HL-60 (cell line): ENCODE data around the gene DHDDS.

ENCODE experiments used
- DNase-seq, 2 experiments: peaks; one replicate each; pipeline ENCODE4 v3.0.0-alpha.2; 2010 to 2020; ENCODE audit warnings: low read depth in 1 of 2, low spot score in 1 of 2
- H3K27ac ChIP-seq: fragments of 250-450 bp; sonication (Bioruptor Pico); replicated peaks from 2 replicates; pipeline ENCODE4 v1.5.1; 2020; ENCODE audit warnings: mild to moderate bottlenecking, moderate library complexity
- H3K27me3 ChIP-seq: fragments of 250-450 bp; sonication (Bioruptor Pico); 2 replicates; pipeline ENCODE4 v1.5.1; 2021; ENCODE audit warnings: mild to moderate bottlenecking, moderate library complexity; ENCODE audit not compliant: insufficient read depth, poor library complexity, severe bottlenecking
- H3K4me3 ChIP-seq: replicated peaks from 2 replicates; pipeline ENCODE4 v1.5.1; 2011; ENCODE audit warnings: mild to moderate bottlenecking, control low read depth, low read length; ENCODE audit not compliant: insufficient read depth
- CTCF ChIP-seq: IDR thresholded peaks from one replicate; pipeline ENCODE4 v1.5.1; 2011; ENCODE audit warnings: low read length, control low read depth, inconsistent platforms; ENCODE audit not compliant: insufficient read depth
- GABPA ChIP-seq: IDR thresholded peaks from 2 replicates; pipeline ENCODE4 v1.6.1; 2012; ENCODE audit warnings: low read depth
- POLR2AphosphoS5 ChIP-seq: IDR thresholded peaks from 2 replicates; pipeline ENCODE4 v1.6.1; 2012; ENCODE audit warnings: low read depth
- REST ChIP-seq: IDR thresholded peaks from 2 replicates; pipeline ENCODE4 v1.6.1; 2012; ENCODE audit warnings: low read depth; ENCODE audit not compliant: insufficient replicate concordance
- SPI1 ChIP-seq: IDR thresholded peaks from 2 replicates; pipeline ENCODE4 v1.6.1; 2012; ENCODE audit warnings: low read depth, mild to moderate bottlenecking, borderline replicate concordance

DHDDS gene

GRCh38 chr1:26459573-26460031 is 27.5 kb downstream of the DHDDS start:
- Histone ChIP-seq H3K27me3 (no peaks in the 10 kb centered on the region), H3K27ac (no peak overlapping the region), H3K4me3 (no peak overlapping the region)
- DNase-seq, result no peak
- TF ChIP-seq GABPA (no peak), REST (no peak), CTCF (no peak), POLR2AphosphoS5 (no peak), SPI1 (no peak)

- no peak for TF ChIP-seq GABPA
- TF ChIP-seq POLR2AphosphoS5, result no peak
- TF ChIP-seq SPI1, result no peak
- TF ChIP-seq REST, result no peak
- no peak for TF ChIP-seq CTCF
- H3K4me3 ChIP-seq, result no peak overlapping the region
- no peak overlapping the region for H3K27ac ChIP-seq
- no peaks in the 10 kb centered on the region for H3K27me3 ChIP-seq
- DNase-seq, result no peak
Observed at GRCh38 chr1:26468911-26469310, 36.8 kb downstream of the DHDDS start.

- TF ChIP-seq GABPA (no peak), POLR2AphosphoS5 (no peak; the same call in 1 of the 2 replicates), CTCF (no peak), SPI1 (no peak), REST (no peak)
- peak overlapping the region; percentile 28 for H3K27ac ChIP-seq
- no peak overlapping the region for H3K4me3 ChIP-seq
- DNase-seq, result no peak
- H3K27me3 ChIP-seq, result no peaks in the 10 kb centered on the region
Observed at GRCh38 chr1:26469558-26469957, 37.4 kb downstream of the DHDDS start.
